GM12878 (cell line): ENCODE measurements around the gene SNRPA1. TPM values are rescaled to one million over a fixed set of nuclear protein-coding genes. Genes with fewer than 3 reads are reported as not detected.
"Not testable (repeated sequence)": the region's sequence is repeated elsewhere in the genome, so short reads cannot be mapped to it uniquely, and the experiment has no call there.

ENCODE experiments used
- ATAC-seq: fragments of 200-7000 bp; cut with Tn5 transposase; 3 replicates; pipeline ENCODE4 v1.9.1; 2020; ENCODE audit warnings: mild to moderate bottlenecking, moderate library complexity
- BruUV-seq: library from RNA; stranded (reverse); fragments of 400-500 nt; replicated peaks from 2 replicates; lab custom pipeline; 2021; lab: Mats Ljungman, UMichigan
- CTCF ChIA-PET: fragments of 300-600 bp; sonication (Branson Sonifier 250); formaldehyde crosslinking; extraction: SDS; loops from one replicate; lab custom pipeline; 2021; ENCODE audit warnings: inconsistent platforms; lab: Yijun Ruan, JAX
- POLR2A ChIA-PET: fragments of 350-600 bp; formaldehyde crosslinking; extraction: SDS; loops from one replicate; lab custom pipeline; 2021; ENCODE audit warnings: inconsistent platforms; lab: Charles Lee
- RAD21 ChIA-PET: fragments of 300-600 bp; sonication (Branson Sonifier 250); formaldehyde crosslinking; loops from one replicate; lab custom pipeline; 2023; ENCODE audit warnings: antibody characterized with exemption; ENCODE audit not compliant: unreplicated experiment; lab: Charles Lee
- SMC1A ChIA-PET: fragments of 300-600 bp; sonication (Branson Sonifier 250); formaldehyde crosslinking; loops from one replicate; lab custom pipeline; 2023; ENCODE audit not compliant: unreplicated experiment, uncharacterized antibody; lab: Charles Lee
- DNase-seq: peaks from one replicate; pipeline ENCODE4 v3.0.0-alpha.2; 2011; ENCODE audit warnings: low read depth, low spot score
- FAIRE-seq: peaks from 3 replicates; lab custom pipeline; 2011; peaks lifted over from hg19 to GRCh38; lab: Jason Lieb, UNC
- H2AFZ ChIP-seq: 2 replicates; pipeline ENCODE4 v1.6.0; 2011; ENCODE audit warnings: low read depth, low read length, control low read depth; ENCODE audit not compliant: control insufficient read depth
- H3K27ac ChIP-seq: 2 replicates; pipeline ENCODE4 v1.5.1; 2011; ENCODE audit warnings: control low read depth; ENCODE audit not compliant: control insufficient read depth, insufficient read depth
- H3K27me3 ChIP-seq, 2 experiments: replicated peaks in 1 of 2; 2 replicates each; pipeline versions ENCODE4 v1.6.0 to v1.6.1; 2011; ENCODE audit warnings: low read length in 1 of 2; ENCODE audit not compliant: control insufficient read depth in 2 of 2, insufficient read depth in 2 of 2
- H3K36me3 ChIP-seq, 2 experiments: 2 replicates each; pipeline ENCODE4 v1.5.1; 2011; ENCODE audit warnings: low read length in 1 of 2; ENCODE audit not compliant: control insufficient read depth in 2 of 2, insufficient read depth in 2 of 2
- H3K4me1 ChIP-seq: 2 replicates; pipeline ENCODE4 v1.6.1; 2011; ENCODE audit warnings: mild to moderate bottlenecking, low read length, moderate library complexity, mixed read lengths; ENCODE audit not compliant: control insufficient read depth, insufficient read depth
- H3K4me2 ChIP-seq: 2 replicates; pipeline ENCODE4 v1.6.0; 2011; ENCODE audit warnings: control low read depth; ENCODE audit not compliant: control insufficient read depth, insufficient read depth
- H3K4me3 ChIP-seq: fragments of 200-600 bp; sonication (generic); 2 replicates; pipeline ENCODE4 v1.5.1; 2016
- H3K79me2 ChIP-seq: 2 replicates; pipeline ENCODE4 v1.6.0; 2011; ENCODE audit warnings: low read length; ENCODE audit not compliant: control insufficient read depth, insufficient read depth
- H3K9ac ChIP-seq: 2 replicates; pipeline ENCODE4 v1.8.0; 2011; ENCODE audit warnings: low read length, control low read depth, mixed read lengths; ENCODE audit not compliant: control insufficient read depth, insufficient read depth
- H3K9me3 ChIP-seq: replicated peaks from 3 replicates; pipeline ENCODE4 v1.5.1; 2011; ENCODE audit warnings: mild to moderate bottlenecking, low read length; ENCODE audit not compliant: control insufficient read depth, insufficient read depth
- H4K20me1 ChIP-seq: 2 replicates; pipeline ENCODE4 v1.6.0; 2011; ENCODE audit not compliant: control insufficient read depth, insufficient read depth
- HDGF ChIP-seq: fragments of 450-650 bp; IDR thresholded peaks from 2 replicates; pipeline ENCODE4 v1.6.1; 2016; ENCODE audit warnings: antibody characterized with exemption
- WGBS: methylation state at CpG from one replicate; pipeline ENCODE4 v1.1.6; 2016; ENCODE audit warnings: low lambda C conversion rate; ENCODE audit not compliant: insufficient replicate concordance, insufficient coverage; ENCODE audit errors: missing lambda C conversion rate; 5-methylcytosine and 5-hydroxymethylcytosine counted together
- in situ Hi-C: fragments of 300-500 bp; cut with MboI; formaldehyde crosslinking; loops from 9 replicates; pipeline ENCODE4 v1.14.3; 2018; ENCODE audit warnings: mixed read lengths
- intact Hi-C: fragments of 100-400 bp; cut with micrococcal nuclease; formaldehyde crosslinking; loops from one replicate; pipeline ENCODE4 v1.14.2; 2022; ENCODE audit not compliant: unreplicated experiment
- polyA plus RNA-seq, 11 experiments: library from polyadenylated mRNA; depleted of rRNA in 4 of 11; unstranded in 6 of 11; stranded (reverse) in 5 of 11; fragments of >200 nt; fragmentation: Nextera tagmentation in 4 of 11; fragmentation: Illumina TruSeq in 1 of 11; extraction: Ambion mirVana in 4 of 11; extraction: Trizol in 1 of 11; gene quantifications; 1 replicate in 1 of 11; 2 replicates in 10 of 11; pipeline versions ENCODE4 v1.2.1 to v1.2.3, GENCODE V29; 2011 to 2016; ENCODE audit warnings: inconsistent platforms in 2 of 11, missing spikeins in 2 of 11, low read depth in 1 of 11
- total RNA-seq, 4 experiments: library from RNA; depleted of rRNA in 3 of 4; stranded (reverse); fragments of >200 nt in 3 of 4; fragmentation: Illumina TruSeq in 1 of 4; extraction: Trizol in 1 of 4; gene quantifications; 2 replicates each; pipeline versions ENCODE4 v1.2.1 to v1.2.3, GENCODE V29; 2013 to 2021
- TF ChIP-seq, protein P1 (sequence below): fragments of 450-650 bp; IDR thresholded peaks from 2 replicates; pipeline ENCODE4 v1.6.1; 2017; ENCODE audit warnings: antibody characterized with exemption, mild to moderate bottlenecking, moderate library complexity
- TF ChIP-seq, protein P2 (sequence below): IDR thresholded peaks from 2 replicates; pipeline ENCODE4 v1.6.1; 2011; ENCODE audit warnings: low read depth, low read length, improper control_type of control experiment, borderline replicate concordance

Gene SNRPA1
- total and polyA plus RNA-seq, 10 of the 15 experiments (the other 5 are each of a cell fraction or from before 2014, with no cell fraction given), result 59.9 to 267 (median 161) TPM

GRCh38 chr15:101288905-101289513 lies 6.0 kb downstream of the SNRPA1 start (continued):
- TF ChIP-seq, protein P1, sequence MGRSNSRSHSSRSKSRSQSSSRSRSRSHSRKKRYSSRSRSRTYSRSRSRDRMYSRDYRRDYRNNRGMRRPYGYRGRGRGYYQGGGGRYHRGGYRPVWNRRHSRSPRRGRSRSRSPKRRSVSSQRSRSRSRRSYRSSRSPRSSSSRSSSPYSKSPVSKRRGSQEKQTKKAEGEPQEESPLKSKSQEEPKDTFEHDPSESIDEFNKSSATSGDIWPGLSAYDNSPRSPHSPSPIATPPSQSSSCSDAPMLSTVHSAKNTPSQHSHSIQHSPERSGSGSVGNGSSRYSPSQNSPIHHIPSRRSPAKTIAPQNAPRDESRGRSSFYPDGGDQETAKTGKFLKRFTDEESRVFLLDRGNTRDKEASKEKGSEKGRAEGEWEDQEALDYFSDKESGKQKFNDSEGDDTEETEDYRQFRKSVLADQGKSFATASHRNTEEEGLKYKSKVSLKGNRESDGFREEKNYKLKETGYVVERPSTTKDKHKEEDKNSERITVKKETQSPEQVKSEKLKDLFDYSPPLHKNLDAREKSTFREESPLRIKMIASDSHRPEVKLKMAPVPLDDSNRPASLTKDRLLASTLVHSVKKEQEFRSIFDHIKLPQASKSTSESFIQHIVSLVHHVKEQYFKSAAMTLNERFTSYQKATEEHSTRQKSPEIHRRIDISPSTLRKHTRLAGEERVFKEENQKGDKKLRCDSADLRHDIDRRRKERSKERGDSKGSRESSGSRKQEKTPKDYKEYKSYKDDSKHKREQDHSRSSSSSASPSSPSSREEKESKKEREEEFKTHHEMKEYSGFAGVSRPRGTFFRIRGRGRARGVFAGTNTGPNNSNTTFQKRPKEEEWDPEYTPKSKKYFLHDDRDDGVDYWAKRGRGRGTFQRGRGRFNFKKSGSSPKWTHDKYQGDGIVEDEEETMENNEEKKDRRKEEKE, result no peak
- no peak for TF ChIP-seq HDGF
- TF ChIP-seq, protein P2, sequence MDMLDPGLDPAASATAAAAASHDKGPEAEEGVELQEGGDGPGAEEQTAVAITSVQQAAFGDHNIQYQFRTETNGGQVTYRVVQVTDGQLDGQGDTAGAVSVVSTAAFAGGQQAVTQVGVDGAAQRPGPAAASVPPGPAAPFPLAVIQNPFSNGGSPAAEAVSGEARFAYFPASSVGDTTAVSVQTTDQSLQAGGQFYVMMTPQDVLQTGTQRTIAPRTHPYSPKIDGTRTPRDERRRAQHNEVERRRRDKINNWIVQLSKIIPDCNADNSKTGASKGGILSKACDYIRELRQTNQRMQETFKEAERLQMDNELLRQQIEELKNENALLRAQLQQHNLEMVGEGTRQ, result no peak

DNA sequence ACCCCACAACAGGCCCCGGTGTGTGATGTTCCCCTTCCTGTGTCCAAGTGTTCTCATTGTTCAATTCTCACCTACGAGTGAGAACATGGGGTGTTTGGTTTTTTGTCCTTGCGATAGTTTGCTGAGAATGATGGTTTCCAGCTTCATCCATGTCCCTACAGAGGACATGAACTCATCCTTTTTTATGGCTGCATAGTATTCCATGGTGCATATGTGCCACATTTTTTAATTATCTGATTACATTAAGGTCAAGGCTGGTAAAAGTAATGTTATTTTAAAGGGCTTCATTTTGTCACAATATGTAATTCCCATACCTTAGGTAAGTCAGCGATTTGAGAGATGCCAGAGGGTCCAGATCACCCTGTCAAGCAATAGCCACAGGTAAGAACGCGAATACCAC lies 7.7 kb downstream of the SNRPA1 start:
- H3K9me3 ChIP-seq, ATAC-seq, FAIRE-seq, H3K4me3 ChIP-seq, H3K4me1 ChIP-seq, H2AFZ ChIP-seq, H3K27me3 ChIP-seq, intact Hi-C loops, H4K20me1 ChIP-seq, in situ Hi-C loops, DNase-seq, H3K4me2 ChIP-seq, H3K27ac ChIP-seq, BruUV-seq, H3K9ac ChIP-seq: not testable (repeated sequence)
- ChIA-PET POLR2A (interaction anchor here (0.7 kb wide), 1 partner anchor 360 kb away, joined by 4 read pairs; no protein-coding TSS in a partner anchor), SMC1A (interaction anchor here (1.0 to 3.1 kb wide), 4 partner anchors 11 to 353 kb away, joined by 3 to 14 read pairs (median 5); no protein-coding TSS in a partner anchor), RAD21 (interaction anchor here (0.7 to 1.9 kb wide), 6 partner anchors 12 to 366 kb away, joined by 3 to 7 read pairs (median 4); partner anchors contain the start of gene CHSY1), CTCF (interaction anchor here (0.7 to 3.8 kb wide), 11 partner anchors 8 to 367 kb away, joined by 3 to 52 read pairs (median 18); no protein-coding TSS in a partner anchor)
- WGBS, result 97% methylated on average over 3 of the region's 6 CpGs
- peaks cover 44% of the 10 kb centered on the region for H3K79me2 ChIP-seq
- H3K36me3 ChIP-seq, result peaks cover 13 to 59% of the 10 kb centered on the region in 2 experiments
